TTC549 (cell line): ENCODE measurements around the gene RPL10A.

Experiments used
- FAIRE-seq: peaks from 2 replicates; lab custom pipeline; 2012; peaks lifted over from hg19 to GRCh38; lab: Jason Lieb, UNC

Gene RPL10A

DNA sequence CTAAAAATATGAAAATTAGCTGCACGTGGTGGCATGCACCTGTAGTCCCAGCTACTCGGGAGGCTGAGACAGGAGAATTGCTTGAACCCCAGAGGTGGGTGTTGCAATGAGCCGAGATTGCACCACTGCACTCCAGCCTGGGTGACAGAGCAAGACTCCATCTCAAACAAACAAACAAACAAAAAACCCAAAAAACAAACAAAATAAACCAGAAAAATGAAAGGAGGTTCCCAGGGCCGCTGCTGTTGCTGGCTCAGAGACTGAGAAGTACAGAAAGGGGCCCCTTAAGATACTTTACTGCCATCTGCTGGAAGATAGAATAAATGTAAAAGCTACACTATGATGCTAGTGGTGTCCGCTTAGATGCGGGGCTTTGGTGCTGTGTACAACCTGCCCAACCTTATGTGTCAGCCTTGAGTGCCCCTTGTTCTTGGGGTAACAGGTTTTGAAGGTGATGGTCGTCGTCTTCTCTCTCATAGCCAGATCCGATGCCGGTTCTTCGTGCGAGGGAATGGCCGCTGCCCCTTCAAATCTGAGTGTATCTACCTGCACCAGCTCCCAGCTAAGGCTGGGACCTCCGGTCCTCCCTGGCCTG is 18.8 kb upstream of the RPL10A start:
- peak; percentile 37 for FAIRE-seq

DNA sequence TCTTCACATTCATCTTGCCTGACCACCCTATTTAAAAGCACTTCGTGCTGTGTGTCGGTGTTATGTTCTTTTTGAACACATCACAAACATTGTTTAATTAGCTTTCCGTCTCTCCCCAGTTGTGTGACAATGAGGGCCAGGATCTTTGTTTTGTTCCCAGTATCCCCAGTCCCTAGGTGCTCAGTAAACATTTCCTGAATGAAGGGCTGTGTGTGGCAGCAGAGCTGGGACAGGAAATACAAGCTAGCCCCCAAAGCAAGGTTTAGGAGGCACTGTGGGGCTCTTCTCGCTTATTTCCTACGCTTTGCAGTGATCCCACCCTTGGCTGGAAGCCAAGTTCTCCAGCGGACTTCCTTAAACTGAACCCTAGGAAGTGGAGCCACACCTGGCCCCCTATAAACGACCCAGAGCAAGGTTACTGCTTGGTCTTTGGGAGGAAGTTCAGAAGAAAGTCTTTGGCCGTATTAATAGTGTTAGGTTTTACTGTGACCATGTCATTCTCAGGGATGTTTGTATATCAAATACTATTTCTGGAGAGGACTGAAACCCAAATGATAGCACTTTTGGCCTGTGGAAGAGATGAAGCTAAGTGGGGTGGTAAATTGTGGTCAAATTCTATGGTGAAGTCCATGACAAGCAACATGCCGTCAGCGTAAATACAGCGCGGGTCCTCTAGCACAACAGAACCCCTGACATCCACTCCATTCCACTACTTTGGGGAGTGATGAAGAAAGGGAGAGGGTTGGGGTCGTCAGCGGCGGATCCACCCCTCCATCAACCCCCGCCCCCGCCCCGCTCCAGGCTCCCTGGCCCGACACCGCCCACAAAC is 16.6 kb upstream of the RPL10A start:
- no peak for FAIRE-seq

DNA sequence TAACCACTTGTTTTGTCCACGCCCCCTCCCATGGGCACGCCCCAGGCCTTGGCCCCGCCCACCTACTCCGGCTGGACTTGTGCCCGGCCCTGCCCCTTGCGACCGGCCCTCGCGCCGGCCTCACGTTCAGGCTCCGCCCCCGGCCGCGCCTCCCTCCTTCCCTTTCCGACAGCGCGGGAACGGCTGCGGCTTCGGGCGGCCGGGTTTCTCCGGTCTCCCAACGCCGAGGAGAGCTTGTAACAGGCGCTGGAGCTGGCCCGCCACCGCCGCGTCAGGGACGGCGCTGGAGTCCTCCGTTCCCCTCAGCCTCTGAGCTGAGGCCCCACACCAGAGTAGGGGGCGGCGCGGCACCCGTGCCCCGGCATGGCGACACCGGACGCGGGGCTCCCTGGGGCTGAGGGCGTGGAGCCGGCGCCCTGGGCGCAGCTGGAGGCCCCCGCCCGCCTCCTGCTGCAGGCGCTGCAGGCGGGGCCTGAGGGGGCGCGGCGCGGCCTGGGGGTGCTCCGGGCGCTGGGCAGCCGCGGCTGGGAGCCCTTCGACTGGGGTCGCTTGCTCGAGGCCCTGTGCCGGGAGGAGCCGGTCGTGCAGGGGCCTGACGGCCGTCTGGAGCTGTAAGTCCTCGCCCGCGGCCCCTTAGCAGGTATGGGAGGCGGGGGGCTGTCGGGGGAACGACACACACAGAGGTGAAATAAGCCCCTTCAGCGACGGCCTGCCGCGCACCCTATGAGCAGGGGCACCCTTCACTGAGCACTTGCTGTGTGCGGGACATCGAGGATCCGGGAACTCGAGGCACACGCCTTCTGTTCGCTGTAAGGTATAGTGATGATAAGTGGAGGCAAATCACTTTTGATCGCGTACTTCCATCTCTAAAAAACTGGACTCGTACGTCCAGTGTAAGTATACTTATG is 15.8 kb upstream of the RPL10A start, which contains the start of gene FANCE:
FANCE (plus strand) TSS at position 156 of the 908 bp plus-strand sequence; CDS start at position 364, 208 bp downstream.
- no peak for FAIRE-seq

DNA sequence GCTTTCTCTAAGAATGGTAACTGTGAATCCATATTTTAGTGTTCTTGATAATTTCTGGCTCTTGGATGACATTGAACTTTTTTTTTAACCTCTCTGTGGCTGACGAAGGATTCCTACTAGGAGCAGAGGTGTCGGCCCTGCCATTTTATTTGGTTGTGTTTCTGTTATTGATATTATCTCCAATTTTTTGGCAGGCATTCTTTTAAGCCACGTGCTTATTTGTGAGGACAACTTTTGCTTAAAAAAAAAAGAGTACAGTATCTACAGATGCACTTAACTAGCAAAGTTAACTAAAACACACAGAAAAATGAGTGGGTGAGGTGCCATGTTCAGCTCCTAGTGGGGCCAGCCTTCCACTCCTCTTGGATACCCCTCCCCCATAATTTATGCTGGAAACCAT is 15.0 kb upstream of the RPL10A start:
- no peak for FAIRE-seq

DNA sequence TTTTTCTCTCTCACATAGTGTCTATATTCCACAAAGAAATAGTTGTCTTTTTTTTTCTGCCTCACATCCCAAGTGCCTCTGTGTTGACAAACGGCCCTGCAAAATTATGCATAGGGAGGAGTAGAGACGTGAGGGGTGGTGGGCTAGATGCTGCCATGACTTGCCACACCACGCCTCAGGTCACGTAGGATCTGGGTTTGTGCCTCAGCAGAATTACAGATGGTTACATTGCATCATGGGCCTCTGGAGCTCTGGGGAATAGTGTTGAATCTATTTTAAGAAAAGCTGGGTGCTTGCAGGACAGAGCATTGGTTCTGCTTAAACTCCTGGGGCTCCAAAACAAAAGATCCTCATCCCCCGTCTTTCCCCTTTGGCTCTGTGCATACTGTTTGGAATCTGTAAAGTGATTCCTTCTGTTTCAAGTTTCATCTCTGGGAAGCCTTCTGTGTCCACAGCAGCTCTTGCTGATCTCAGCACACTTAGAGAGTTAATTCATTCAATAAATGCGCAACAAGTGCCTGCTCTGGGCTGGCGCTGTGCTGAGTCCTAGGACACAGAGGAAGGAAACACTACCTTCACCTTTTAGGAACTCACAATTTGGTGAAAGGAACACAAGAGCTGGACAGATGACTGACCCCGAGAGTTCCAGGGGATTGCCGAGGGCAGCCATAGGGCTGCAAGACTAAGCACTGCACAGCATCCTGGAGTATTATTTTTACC is 13.7 kb upstream of the RPL10A start:
- no peak for FAIRE-seq

DNA sequence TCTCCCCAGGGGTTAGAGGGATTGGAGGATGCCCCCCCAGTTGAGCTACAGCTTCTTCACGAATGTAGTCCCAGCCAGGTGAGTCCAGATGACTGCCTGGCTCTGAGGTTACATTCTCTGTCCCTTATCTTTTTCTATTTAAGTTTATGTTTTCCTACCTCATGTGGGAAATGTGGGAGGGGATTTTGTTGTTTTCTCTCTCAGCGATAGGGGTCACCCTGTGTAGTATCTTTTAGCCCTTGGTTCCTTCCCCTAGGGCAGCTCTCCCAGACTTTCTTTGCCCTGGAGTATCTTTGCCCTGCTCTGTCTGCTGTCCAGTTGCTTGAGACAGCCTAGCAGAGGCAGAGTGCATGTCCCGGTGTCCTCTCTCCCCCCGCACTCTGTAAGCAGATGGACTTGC is 10.3 kb upstream of the RPL10A start:
- no peak for FAIRE-seq

DNA sequence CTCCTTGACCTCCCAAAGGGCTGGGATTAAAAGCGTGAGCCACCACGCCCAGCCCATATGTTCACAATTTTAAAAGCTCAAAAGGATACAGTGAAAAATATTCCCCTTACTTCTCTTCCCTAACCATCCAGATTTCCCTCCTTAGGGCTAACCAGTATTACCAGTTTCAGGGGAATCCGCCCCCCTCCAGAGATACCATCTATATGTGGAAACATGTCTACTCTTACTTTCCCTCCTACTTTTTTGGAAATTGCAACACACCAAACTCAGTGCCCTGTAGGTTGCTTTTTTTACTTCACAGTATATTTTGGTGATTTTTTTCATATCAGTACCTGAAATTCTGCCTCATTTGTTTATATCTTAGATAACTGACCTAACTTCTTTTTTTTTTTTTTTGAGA is 6.9 kb upstream of the RPL10A start:
- no peak for FAIRE-seq

DNA sequence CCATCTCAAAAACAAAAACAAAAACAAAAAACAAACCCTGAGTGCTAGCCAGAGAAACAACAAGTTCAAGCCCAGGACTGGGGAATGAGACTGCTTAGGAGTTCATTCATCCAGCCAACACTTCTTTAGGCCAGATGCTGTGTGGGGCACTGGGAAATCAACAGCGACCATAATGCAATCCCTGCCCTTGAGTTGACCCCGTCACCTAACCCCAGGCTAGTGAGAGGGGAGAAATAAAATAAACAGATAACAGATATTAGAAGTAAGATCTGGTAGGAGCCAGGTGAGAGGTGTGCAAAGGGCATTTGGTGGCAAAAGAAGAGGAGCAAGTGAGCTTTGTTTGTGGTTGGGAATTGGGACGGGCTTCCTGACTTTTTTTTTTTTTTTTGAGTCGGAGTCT is 4.9 kb upstream of the RPL10A start:
- no peak for FAIRE-seq

DNA sequence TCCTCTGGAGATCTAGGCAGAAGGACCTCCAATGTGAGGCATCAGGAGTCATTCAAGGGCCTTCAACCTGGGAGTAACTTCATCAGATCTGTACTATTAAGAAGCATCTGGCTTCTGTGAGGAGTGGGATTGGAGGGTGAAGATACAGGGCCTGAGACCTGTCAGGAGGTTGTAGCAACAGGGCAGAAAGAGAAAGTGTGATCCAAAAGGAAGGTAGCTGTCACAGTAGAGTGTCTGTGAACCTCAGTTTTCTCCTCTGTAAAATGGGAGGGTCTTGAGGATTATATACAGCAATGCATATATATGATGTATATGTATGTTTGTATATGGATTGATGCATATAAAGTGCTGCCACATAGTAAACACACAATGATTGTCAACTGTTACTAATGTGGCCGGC is 2.6 kb upstream of the RPL10A start:
- FAIRE-seq: no peak

DNA sequence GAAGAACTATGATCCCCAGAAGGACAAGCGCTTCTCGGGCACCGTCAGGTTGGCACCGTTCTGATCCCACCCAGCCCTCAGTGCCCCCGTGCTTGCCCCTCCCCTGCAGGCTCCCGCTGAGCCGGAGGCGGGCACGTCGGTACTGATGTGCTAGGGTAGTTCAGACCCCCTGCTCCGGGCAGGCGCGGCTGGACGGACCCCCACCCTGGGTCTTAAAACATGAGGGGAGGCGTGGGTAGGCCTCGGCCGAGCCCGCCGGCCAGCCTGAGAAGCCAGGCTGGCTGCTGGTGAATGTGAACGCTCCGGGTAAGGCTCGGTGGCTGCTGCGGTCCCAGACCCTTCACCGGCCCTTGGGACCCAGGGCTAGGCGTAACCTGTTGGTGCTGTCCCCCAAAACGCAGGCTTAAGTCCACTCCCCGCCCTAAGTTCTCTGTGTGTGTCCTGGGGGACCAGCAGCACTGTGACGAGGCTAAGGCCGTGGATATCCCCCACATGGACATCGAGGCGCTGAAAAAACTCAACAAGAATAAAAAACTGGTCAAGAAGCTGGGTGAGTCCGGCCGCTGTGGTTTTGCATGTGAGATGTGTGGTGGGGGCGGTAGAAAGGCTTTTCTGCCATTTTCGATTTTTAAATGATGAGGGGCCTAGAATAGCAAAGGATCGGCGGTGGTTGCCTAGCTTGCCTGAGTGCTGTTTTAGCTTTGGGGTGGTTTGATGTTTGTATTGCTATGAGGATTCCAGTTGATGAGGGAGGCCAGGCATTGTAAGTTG is 964 bp downstream of the RPL10A start:
- FAIRE-seq: no peak

DNA sequence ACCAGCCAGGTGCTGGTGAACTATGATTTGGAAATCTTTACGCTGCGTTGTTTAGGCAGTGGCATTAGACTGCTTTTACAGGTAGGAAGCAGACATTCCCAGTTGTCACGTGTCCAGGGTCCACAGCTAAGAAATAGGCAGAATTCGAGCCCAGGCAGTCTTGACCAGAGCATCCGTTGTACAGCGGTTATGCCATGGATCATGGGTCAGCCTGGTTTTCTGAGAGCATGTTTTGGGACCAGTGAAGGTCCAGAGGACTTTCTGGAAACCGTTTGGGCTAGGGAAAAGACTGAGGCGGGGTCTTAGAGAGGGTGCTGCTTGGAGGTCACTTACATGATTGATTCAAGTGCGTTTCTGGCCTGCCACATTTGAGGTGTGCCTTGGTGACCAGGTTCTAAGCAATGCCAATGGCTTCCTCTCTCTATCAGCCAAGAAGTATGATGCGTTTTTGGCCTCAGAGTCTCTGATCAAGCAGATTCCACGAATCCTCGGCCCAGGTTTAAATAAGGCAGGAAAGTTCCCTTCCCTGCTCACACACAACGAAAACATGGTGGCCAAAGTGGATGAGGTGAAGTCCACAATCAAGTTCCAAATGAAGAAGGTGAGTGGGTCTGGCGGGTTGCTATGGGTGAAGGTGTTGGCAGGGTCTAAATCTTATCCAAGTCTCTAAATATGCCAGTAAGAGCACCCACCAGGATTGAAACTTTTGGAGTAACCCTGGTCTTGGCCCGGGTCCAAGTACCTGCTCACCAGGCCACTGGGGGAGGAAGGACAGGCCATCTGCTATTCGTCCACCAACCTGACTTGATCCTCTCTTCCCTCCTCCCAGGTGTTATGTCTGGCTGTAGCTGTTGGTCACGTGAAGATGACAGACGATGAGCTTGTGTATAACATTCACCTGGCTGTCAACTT is 1.8 kb downstream of the RPL10A start:
- FAIRE-seq: no peak

DNA sequence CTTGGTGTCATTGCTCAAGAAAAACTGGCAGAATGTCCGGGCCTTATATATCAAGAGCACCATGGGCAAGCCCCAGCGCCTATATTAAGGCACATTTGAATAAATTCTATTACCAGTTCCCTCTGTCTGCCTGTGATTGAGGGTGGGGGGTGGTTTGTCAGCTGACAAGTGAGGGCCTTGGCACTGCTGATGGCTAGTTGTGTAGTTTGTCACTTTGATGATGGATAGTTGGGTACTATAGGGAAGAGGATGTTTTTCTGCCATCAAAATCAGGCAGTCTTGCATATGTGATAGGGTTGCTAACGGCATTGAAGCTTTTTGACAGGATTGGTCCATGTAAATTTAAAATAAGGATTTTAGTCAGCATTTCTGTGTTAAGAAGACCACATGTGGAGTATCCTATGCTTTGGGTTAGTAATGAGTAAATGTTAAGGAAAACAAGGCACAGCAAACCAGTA is 2.5 kb downstream of the RPL10A start:
- no peak for FAIRE-seq

DNA sequence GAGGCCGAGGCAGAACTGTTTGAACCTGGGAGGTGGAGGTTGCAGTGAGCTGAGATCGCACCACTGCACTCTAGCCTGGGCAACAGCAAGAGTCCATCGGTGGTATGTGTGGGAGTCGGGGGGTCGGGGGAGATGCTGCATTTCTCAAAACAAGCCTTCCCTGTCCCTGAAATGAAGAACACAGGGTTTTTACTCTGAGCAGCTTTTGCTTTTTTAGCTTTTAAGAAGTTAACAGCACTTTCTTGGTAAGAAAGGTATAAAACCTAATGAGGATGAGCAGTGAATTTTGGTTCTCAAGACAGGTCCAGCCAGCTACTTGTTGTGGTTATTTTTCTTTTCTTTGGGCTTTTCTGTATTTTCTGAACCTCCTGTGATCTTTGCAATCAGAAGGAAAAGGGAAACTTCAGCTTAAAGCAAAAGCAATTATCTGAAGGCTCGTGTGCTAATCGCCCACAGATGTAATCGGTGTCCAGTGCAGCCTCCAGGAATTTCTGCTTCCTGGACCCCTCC is 3.7 kb downstream of the RPL10A start:
- FAIRE-seq: no peak

DNA sequence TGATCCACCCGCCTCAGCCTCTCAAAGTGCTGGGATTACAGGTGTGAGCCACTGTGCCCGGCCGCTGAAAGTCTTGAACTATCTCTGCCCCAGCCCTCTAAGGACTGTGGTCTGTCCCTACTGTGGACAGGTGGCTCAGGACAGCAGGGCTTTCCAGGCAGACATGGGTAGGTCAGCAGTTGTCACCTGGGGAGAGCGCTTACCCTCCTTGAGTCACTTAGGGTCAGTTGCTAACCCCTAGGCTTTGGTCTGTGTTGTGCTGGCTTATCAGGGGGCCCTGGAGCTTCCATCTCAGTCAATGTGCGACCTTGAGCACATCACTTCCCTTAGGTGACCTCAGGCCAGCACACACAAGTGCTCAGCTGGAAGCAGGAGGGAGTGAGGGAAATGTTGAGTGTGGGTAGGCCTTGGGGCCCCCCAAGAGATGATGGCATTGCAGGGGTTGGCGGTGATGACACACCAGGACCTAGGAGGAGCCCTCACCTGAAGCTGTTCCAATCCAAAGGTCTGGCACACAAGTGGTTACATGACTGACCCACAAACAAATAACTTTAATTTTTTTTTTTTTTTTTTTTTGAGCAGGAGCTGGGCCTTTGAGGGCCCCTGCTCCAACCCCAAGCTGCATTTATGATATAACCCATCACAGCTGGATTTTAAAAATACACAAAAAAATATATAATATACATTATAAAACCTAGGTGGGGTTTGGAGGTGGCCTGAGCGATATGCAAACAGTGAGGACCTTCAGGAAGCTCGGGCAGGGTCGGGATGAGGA is 5.1 kb downstream of the RPL10A start:
- FAIRE-seq: no peak

DNA sequence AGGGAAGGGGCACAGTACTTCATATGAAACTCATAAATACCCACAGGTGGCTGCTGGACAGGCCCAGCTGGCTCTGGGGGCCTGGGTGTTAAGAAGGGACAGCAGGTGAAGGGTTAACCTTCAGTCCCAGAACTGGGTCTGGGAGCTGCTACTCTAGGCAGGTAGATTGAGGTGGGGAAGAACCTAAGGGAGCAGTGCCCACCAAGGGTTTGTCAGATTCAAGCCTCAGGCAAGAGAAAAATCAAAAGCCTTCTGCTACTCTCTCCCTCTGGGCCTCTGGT is 5.6 kb downstream of the RPL10A start:
- no peak for FAIRE-seq

DNA sequence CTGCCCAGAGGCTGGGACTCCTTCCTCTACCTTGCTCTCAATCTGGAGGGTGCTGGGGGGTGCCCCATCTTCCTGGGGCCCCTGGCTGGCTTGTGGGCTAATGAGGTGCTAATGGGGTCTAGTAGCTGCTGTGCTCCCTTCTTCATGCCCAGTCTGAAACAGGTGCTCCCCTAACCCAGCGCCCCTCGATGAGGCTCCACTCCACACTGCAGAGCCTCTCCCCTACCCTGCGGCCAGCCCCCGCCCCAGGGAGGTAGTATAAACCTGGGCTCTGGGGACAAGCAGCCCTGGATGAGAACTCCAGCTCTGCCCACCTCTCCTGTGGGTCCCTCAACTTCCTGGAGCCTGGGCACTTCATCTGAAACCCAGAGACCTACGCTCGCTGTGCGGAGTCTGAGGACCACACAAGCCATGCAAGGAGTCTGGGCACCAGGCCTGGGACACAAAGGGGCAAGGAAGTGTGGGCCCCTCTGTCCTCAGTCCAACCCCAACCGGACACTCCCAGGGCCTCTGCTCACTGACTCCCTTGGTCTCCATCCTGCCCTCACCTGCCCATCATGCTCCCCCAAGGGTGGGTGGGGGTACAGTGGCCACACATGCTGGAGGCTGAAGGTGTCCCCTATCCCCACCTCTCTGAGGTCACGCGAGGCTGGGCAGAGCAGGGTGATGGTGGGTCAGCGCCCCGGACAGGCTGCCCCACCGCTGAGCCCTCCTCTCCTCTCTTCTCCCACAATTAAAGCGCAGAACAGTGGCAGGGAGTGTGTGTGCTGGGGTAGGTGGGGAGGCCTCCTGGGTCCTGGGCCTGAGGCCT is 6.1 kb downstream of the RPL10A start:
- FAIRE-seq: no peak

DNA sequence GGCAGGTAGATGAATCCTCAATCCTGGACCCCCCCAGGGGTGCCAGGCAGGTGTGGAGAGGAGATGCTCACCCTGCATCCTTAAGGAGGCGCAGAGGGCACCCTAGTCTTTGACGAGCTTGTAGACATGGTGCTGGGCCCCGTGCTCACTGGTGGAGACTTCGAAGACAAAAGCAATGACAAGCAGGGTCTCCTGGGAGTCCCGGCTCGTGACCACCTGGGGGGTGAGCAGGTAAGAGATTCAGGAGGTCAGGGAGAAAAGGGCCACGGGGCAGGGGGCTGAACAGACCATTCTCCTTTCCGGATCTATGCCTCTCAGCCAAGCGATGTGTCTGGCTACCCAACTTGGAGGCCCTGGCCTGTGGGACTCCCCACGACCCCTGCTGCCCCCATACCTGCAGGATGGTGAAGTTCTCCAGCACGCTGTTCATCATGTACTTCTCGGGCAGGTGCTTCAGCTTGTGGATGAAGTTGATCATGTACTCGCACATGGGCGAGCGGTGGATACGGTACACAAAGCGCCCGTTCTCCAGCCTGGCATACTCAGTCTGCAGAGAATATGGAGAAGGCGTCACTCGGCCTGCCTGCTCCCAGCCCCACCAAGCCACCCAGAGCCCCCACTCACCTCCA is 6.9 kb downstream of the RPL10A start:
- no peak for FAIRE-seq

DNA sequence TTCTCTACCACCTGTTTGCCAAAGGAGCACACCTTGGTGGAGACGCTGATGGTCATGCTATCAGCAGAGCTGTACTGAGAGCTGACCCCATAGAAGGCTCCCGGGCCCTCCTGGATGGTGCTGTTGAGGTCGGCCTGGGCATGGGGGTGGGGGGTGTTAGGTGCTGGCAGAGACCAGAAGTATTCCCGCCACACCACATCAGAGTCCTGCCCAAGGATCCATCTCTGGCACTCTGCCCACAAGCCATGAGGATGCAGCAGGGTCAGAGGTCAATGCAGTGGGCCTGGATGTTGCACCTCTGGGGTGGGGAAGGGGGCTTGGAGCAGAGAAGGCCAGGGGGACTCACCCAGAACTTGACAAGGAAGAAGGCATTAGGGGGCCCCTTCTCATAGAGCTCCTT is 7.4 kb downstream of the RPL10A start:
- no peak for FAIRE-seq
